LoVo (cell line): ENCODE results near the gene FAM90A1.
"Not testable (repeated sequence)": the region's sequence is repeated elsewhere in the genome, so short reads cannot be mapped to it uniquely, and the experiment has no call there.

Experiments used
- DNase-seq: peaks from one replicate; pipeline ENCODE4 v3.0.0-alpha.2; 2016; ENCODE audit warnings: low spot score

Gene FAM90A1

GRCh38 chr12:8233935-8234495 is 6.6 kb upstream of the FAM90A1 start:
- DNase-seq: not testable (repeated sequence)

DNA sequence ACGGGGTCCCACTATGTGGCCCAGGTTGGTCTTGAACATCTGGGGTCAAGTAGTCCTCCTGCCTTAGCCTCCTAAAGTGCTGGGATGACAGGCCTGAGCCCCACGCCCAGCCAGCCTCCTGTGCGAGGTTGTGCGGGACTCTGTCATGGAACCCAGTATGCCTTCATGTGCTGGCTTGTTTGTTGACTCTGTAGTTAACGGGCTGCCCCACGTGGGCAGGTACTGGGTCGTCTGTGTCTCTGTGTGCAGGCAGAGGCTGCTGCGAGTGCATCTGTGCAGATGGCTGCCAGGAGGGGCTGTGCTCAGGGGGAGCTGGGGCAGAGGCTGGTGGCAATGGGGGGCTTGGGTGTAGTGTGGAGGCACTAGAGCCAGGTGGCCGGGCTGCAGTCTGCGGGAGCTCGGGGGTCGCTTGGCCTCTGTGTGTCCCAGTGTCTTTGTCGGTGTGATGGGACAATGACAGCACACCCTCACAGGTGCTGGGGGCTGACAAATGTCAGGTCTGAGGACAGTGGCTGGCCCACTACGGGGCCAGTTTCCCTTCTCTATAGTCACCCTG is 6.0 kb upstream of the FAM90A1 start:
- not testable (repeated sequence) for DNase-seq

- DNase-seq: not testable (repeated sequence)
These were observed 4.5 kb upstream of the FAM90A1 start for GRCh38 chr12:8231666-8232608.

DNA sequence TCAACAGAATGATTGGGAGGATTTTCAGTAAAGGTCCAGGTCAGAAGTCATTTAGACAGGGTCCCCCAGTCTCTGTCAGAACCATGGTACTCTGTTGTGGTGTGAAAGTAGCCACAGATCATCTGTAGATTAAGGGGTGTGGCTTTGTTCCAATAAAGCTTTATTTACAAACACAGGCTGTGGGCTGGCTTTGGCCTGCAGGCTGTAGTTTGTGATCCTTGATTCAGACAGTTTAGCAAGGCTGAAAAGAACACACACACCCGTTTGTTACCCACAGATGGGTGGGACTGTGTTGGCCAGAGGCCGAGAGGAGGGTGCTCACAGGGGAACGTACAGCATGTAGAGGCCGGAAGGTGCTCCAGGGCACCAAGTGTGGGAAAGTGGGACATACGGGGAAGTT is 3.6 kb upstream of the FAM90A1 start:
- not testable (repeated sequence) for DNase-seq

GRCh38 chr12:8229486-8229885 is 2.1 kb upstream of the FAM90A1 start:
- not testable (repeated sequence) for DNase-seq

GRCh38 chr12:8228607-8229006 is 1.2 kb upstream of the FAM90A1 start:
- not testable (repeated sequence) for DNase-seq

DNA sequence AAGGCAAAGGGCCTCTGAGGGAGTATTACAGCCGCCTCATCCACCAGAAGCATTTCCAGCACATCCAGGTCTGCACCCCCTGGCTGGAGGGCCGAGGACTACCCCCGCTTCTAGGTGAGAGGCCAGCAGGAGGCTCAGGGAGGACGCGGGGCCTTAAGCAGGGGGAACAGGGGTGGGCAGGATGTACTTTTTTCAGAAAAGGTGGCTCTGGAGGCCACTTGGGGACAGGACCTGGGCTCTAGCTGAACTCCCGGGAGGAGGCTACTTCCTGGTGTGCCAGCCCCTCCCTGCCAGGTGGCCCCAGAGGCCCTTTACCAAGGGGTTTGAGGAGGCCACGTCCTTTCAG is 287 bp upstream of the FAM90A1 start:
- DNase-seq: not testable (repeated sequence)

- no peak for DNase-seq
These were observed 1.1 kb downstream of the FAM90A1 start for GRCh38 chr12:8226355-8226754.

- DNase-seq: not testable (repeated sequence)
These were observed 2.6 kb downstream of the FAM90A1 start for GRCh38 chr12:8224782-8225181.

DNA sequence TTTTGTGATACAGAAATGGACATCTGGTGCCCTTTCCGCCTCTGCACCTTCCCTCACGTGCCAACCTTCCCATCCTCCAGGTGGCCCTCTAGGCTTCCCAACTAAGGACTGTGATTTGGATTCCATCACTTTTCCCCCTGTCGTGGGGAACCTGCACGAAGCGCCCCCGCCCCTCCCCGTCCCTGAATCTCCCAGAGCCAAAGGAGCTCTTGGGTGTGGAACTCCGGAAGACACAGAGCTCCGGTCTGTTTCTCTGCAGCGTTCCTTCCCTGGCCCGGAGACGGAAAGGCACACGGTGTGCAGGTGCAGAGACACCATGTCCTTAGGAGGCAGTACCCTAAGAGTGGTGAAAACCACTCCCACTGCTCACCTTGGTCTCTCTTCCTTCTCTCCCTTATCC is 3.8 kb downstream of the FAM90A1 start:
- not testable (repeated sequence) for DNase-seq

DNA sequence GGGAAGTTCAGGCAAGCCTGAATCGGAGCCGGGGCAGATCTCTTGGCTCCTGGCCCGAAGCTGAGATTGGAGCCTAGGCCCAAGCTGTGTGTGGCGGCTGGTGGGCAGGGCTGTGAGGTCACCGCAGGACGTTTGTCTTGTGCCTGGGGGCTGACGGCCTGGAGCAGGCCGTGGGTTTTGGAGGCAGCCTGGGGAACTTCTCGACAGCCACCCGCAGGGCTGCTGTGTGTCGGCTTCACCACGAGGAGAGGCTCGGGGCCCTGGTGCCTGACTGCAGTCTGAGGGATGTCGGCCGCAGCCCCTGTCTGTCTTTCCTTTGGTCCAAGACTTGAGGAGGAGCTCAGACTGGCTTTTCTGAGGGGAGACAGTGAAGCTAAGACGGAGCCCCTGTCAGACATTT is 5.1 kb downstream of the FAM90A1 start:
- DNase-seq: not testable (repeated sequence)

DNA sequence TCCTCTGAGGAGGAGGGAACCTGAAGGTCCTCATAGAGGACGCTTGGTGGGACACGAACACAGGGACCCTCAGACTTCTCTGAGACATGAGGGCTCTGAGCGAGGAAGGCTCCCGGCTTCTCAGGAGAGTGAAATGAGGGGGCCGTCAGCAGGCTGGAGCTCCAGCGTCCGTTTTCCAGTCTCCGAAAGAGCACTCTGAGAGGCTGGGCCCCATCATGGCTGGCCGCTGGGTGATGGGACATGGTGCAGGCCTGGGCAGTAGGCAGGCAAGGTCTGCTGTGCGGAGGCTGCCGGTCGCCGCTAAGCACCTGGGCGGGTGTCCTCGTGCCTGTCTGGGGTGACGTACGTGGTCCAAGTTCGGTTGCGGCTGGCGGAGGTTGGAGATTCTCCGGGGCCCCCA is 5.6 kb downstream of the FAM90A1 start:
- not testable (repeated sequence) for DNase-seq

DNA sequence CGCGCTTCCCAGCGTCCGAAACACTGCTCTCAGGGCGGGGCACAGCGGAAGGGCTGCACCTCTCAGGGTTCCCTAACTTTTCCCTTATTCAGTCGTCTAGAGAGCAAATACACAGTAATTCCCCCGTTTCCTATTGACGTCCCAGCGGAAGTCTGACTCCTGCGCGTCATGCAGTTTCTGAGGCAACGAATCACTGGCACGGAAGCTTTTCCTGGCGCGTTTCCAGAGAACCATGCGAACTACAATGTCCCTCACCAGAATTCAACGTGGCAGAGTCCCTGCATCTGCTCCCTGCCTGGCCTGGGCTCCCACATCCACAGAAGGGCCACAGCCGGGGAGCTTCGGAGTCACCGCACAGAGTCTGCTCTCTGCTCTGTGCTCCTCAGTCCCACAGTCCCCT is 6.0 kb downstream of the FAM90A1 start:
- not testable (repeated sequence) for DNase-seq

GRCh38 chr12:8218711-8219382 is 8.6 kb downstream of the FAM90A1 start:
- DNase-seq: not testable (repeated sequence)

DNA sequence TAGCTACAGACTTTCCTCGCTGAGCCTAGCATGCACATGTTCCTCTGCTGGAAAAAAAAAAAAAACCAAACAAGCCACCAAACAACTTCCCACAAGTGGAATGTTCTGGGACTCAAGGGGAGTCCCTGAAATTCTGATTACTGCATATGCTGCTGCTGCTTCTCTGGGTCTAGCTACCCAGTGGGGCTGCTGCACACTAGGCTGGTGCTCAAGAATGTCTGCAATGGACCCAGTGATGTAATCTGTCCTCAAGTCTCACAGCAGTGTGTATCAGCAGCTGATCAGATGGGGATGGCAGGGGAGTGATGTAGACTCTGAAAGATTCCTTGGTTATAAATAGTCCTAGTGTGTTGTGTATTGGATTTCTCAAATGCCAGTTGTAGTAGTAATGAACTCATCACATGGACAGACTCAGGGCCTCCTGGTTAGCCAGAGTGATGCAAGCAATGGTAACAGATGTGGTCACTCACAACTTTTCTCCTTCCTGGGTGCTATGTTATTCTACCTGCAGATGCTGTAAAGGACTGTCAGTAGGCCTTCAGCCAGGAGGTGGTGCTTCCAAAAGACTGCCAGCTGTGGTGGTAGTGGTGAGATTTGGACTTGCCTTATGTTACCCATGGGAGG is 29.6 kb downstream of the FAM90A1 start:
- not testable (repeated sequence) for DNase-seq

GRCh38 chr12:8188088-8188487 is 39.3 kb downstream of the FAM90A1 start:
- DNase-seq: not testable (repeated sequence)

GRCh38 chr12:8184206-8184605 is 43.2 kb downstream of the FAM90A1 start:
- DNase-seq: not testable (repeated sequence)

DNA sequence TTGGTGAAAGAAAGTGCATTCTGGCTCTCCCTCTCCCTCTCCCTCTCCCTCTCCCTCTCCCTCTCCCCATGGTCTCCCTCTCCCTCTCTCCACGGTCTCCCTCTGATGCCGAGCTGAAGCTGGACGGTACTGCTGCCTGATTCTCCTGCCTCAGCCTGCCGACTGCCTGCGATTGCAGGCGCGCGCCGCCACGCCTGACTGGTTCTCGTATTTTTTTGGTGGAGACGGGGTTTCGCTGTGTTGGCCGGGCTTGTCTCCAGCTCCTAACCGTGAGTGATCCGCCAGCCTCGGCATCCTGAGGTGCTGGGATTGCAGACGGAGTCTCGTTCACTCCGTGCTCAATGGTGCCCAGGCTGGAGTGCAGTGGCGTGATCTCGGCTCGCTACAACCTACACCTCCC is 44.1 kb downstream of the FAM90A1 start:
- not testable (repeated sequence) for DNase-seq

DNA sequence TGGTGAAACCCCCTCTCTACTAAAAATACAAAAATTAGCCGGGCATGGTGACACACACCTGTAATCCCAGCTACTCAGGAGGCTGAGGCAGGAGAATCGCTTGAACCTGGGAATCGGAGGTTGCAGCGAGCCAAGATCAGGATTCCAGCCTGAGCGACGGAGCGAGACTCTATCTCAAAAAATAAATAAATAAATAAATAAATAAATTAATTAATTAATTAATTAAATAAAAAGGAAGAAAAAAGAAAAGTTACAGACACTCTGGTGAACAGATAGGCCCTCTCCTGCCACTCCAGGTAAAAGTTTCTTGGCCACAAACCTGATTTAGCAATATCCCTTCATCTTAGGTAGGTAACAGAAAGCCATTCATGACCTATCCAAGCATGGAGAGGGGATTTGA is 44.5 kb downstream of the FAM90A1 start:
- DNase-seq: not testable (repeated sequence)

DNA sequence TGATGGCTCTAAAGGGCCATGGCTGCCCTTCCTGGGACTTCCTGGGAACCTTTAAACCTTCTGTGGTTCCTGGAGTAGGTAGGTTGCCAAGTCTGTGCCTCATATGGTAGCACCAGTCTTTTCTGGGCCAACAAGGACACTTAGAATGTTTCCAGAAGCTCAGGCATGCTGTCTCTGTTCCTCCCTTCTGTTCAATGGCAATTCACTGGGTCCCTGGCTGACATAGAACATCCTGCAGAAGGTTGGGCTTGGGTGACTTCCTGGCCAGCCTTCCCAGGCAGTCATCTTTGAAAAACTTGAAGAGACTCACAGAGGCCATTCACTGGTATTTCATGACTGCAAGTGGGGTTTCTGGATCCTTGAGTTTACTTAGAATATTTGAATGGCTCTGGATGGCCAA is 46.1 kb downstream of the FAM90A1 start:
- DNase-seq: not testable (repeated sequence)

- peak; percentile 44 for DNase-seq
These were observed 47.3 kb downstream of the FAM90A1 start for GRCh38 chr12:8179989-8180585.

- not testable (repeated sequence) for DNase-seq
These were observed 54.5 kb downstream of the FAM90A1 start for GRCh38 chr12:8172911-8173310.
